ENCODE data around the gene DNAJC11. TPM values are rescaled to one million over a fixed set of nuclear protein-coding genes. Genes with fewer than 3 reads are reported as not detected.
"Not testable (repeated sequence)": the region's sequence is repeated elsewhere in the genome, so short reads cannot be mapped to it uniquely, and the experiment has no call there.

DNAJC11 gene
- total RNA-seq, 1 donor from 2014 or later, result 33.0 TPM

- DNase-seq, result no peak
These were observed 49.7 kb downstream of the DNAJC11 start for GRCh38 chr1:6651909-6652308.

- no peak for DNase-seq
These were observed 53.1 kb downstream of the DNAJC11 start for GRCh38 chr1:6648556-6648955.

GRCh38 chr1:6646499-6647148 is 55.0 kb downstream of the DNAJC11 start:
- DNase-seq, result no peak

GRCh38 chr1:6645018-6645417 is 56.6 kb downstream of the DNAJC11 start:
- DNase-seq, result no peak

GRCh38 chr1:6640867-6641266 is 60.7 kb downstream of the DNAJC11 start:
- DNase-seq, result not testable (repeated sequence)

- DNase-seq, result no peak
These were observed 63.4 kb downstream of the DNAJC11 start for GRCh38 chr1:6638226-6638625.

- no peak for DNase-seq
These were observed 63.8 kb downstream of the DNAJC11 start for GRCh38 chr1:6637770-6638169.

GRCh38 chr1:6636778-6637177 is 64.8 kb downstream of the DNAJC11 start:
- not testable (repeated sequence) for DNase-seq

GRCh38 chr1:6635910-6636760 is 65.5 kb downstream of the DNAJC11 start:
- no peak for DNase-seq

GRCh38 chr1:6635161-6635909 is 66.3 kb downstream of the DNAJC11 start:
- DNase-seq, result no peak

GRCh38 chr1:6634371-6635052 is 67.1 kb downstream of the DNAJC11 start:
- no peak for DNase-seq

GRCh38 chr1:6632588-6633514 is 68.8 kb downstream of the DNAJC11 start:
- no peak for DNase-seq

- DNase-seq, result no peak
These were observed 70.6 kb downstream of the DNAJC11 start for GRCh38 chr1:6631058-6631457.

- DNase-seq, result no peak
These were observed 71.6 kb downstream of the DNAJC11 start for GRCh38 chr1:6630027-6630426.

GRCh38 chr1:6628971-6629479 is 72.6 kb downstream of the DNAJC11 start:
- no peak for DNase-seq

- DNase-seq, result no peak
These were observed 73.6 kb downstream of the DNAJC11 start for GRCh38 chr1:6627841-6628545.

- no peak for DNase-seq
These were observed 74.6 kb downstream of the DNAJC11 start for GRCh38 chr1:6627031-6627430.

GRCh38 chr1:6625584-6626149 is 75.9 kb downstream of the DNAJC11 start:
- peak; percentile 28 for DNase-seq

GRCh38 chr1:6624710-6625583 is 76.7 kb downstream of the DNAJC11 start, which contains the start of gene THAP3:
Gene THAP3 (plus strand): TSS chr1:6624868. CDS start chr1:6625219, 351 bp downstream.
- DNase-seq, result peak; percentile 66

Data from skin of body (tissue), 2 donors.